GM21381 (cell line): ENCODE measurements around the gene G0S2.
A peak's percentile ranks its signal among the peaks of the same experiment; 100 is the strongest.

Experiments
- ATAC-seq: cut with Tn5 transposase; IDR thresholded peaks from one replicate; pipeline ENCODE4 v1.9.1; 2021; ENCODE audit warnings: mild to moderate bottlenecking, moderate library complexity; ENCODE audit not compliant: unreplicated experiment

The G0S2 gene, protein sequence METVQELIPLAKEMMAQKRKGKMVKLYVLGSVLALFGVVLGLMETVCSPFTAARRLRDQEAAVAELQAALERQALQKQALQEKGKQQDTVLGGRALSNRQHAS

DNA sequence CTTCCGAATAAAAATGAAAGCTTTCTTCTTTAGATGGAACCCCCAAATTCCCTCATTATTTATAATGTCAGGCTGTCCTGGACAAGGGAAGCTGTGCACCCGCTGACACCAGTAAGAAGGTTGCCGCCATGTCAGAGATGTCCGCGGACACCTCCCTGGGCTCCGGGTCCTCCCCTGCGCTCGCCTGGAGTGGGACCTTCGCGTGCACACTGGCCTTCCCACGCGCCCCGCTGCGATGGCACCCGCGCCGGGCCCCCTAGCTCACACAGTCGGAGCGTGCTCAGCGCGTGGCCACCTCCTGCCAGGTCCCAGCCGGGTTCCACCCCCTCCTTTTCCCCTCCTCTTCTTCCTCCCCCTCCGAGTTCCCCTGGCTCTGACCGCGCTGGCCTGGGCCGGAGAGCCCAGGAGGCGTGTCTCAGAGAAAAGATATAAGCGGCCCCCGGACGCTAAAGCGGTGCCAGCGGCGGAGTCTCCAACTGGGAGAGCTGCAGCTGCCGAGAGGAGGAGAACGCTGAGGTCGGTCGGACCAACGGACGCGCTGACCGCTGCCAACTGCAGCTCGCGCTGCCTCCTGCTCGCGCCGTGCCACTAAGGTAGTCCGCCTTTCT lies at the start of gene G0S2:
G0S2 (plus strand) TSS at position 456 of the 608 bp plus-strand sequence. CDS start 273 bp downstream, outside the sequence.
- no peak for ATAC-seq

DNA sequence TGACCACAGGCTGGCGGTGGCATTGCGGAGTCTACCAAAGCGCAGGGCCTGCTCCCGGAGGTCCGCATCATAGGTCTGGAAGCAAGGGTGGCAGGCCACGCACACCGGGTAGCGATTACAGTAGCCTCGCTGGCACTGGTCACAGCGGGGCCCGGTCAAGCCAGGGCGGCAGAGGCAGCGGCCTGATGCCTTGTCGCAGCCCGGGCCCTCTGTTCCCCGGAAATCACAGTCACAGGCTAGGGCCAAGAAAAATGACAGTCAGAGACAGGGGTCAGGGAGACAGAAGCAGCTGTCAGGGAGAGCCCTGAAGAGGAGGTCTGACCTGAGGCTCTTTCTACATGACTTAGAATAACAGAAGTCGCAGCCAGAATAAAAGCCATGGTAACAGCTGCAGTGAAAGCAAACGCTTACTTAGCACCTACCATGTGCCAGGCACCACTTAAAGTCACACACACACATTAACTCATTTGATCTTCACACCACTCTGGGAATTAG lies 49.4 kb upstream of the G0S2 start:
- ATAC-seq, result no peak

DNA sequence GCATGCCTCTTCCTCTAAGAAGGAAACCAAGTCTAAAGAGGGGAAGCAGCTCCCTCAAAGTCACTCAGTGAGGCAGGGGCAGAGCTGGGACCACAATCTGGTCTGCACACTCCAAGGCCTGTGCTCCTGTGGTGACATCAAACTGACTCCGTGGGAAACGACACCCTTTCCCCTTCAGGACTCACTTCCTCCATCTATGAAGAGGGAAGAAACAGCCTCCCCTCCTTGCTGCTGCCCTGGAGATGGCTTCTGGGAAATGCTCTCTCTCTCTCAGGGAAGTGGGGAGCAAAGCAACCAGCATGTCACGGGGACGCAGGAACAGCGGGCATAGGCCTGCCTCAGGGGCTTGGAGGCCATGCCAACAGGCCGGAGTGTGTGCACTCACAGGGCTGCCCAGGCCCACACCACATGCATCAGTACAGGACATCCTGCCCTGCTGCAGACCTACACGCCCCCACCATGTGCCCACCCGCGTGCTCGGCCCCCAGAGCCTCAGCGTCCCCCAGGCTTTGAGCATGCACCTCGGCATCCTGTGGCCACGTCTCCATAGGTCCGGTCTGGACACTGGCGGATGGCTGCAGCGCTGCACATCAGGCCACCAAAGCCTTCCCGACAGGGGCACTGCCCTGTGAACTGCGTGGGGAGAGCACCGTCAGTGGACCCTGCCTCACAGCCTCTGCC lies 48.7 kb upstream of the G0S2 start:
- ATAC-seq, result no peak

DNA sequence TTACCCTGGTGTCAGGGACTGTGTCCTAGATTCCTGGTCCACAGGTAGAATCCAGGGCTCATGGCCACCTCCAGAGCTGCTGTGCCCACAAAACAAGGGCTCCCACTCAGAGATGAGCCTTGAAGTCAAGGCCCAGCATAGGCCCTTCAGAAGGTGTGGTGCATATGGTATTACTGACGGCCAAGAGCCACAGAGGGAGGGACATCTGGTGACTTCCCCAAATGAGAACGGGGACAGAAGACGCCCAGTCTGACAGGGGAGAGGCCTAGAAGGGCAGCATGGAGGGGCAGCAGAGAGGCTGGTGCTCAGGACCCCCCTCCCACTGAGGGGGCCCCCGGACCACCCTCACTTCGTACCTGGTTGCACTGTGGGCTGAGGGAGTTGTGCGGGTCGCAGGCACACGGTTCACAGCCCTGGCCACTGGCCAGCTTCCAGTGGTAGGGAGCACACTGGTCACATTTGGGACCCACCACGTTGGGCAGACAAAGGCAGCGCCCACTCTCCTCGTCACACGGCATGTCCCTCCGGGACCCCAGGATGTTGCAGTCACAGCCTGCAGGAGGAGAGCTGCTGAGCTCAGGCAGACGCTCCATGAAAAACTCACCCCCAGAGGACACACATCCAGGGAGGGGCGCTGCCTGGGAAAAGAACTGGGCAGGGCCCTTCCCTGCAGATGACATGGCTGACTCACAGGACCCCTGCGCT lies 48.0 kb upstream of the G0S2 start:
- no peak for ATAC-seq

DNA sequence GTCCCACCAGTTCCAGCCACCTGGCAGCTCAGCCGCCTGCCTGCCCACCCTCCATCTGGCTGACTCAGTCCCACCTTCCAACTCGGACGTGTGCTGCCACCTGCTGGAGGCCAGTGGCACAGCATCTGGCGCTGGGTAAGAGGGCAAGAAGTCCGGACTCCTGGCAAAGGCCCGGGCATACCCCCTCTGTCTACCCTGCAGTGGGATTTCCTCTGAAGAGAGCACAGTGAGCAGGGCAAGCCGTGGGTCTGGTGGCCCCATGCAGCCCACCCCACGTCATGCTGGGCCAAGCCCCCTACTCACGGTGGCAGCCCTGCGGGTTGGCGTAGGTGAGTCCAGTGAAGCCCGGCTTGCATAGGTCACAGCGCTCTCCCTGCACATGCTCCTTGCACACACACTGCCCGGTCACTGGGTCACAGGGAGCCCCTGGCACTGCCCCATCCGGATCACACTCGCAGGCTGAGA lies 47.4 kb upstream of the G0S2 start:
- peak; percentile 77 for ATAC-seq

DNA sequence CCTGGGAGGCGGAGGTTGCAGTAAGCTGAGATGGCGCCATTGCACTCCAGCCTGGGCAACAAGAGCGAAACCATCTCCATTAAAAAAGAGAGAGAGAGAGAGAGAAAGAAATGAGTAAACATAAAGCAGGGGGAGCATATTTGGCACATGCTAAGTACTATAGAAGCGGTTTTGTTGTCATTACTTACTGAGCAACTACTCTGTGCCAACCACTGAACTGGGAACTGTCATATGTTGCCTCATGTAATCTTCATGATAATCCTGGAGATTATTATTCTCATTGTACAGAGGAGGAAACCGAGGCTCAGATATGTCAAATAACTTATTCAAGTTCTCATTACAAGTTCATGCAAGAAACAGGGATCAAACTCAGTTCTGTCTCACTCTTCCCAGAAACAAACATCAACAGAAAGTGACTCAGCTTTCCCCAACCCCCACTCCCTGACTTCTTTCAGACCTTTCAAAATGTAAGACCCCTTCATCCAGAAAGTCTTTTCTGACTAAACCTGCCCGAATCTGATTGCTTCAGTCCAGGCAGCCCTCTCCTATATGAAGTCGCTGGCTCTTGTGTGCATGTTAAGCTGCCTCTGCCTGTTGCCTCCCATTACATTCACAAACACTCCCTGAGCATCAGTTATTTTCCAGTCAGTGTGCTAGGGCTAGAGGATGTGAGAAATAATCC lies 46.5 kb upstream of the G0S2 start:
- ATAC-seq, result no peak

DNA sequence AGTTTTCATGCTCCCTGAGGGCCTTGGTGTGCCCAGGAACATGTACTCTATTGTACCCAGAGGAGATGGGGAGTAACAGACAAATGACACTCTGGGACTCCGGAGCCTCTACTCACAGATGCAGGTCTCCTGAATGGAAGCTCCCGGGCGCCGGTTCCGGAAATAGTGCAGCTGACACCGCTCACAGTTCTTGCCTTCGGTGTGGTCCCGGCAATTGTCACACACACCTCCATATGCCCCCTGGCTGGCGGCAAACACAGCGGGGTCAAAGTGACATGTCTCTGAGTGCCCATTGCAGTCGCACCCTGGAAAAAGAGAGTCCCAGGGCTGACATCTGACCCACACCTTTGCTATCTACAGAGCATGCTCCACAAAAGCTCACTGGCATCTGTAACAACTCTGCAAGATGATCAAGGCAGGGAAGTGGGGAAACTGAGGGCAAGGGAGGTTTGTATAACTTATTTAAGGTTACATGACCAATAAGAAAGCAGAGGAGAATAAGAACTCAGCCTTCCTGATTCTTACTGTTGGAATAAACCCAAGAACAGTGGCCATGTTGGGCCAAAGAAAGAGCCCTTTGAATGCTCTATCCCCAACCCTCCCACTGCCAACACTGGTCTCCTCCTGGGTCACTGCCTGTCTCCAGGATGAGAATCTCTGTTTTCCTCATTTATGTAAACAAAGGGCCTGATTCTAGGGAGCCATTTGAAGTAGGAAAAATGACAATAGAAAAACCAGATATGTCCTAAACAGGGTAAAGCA lies 45.4 kb upstream of the G0S2 start:
- no peak for ATAC-seq

DNA sequence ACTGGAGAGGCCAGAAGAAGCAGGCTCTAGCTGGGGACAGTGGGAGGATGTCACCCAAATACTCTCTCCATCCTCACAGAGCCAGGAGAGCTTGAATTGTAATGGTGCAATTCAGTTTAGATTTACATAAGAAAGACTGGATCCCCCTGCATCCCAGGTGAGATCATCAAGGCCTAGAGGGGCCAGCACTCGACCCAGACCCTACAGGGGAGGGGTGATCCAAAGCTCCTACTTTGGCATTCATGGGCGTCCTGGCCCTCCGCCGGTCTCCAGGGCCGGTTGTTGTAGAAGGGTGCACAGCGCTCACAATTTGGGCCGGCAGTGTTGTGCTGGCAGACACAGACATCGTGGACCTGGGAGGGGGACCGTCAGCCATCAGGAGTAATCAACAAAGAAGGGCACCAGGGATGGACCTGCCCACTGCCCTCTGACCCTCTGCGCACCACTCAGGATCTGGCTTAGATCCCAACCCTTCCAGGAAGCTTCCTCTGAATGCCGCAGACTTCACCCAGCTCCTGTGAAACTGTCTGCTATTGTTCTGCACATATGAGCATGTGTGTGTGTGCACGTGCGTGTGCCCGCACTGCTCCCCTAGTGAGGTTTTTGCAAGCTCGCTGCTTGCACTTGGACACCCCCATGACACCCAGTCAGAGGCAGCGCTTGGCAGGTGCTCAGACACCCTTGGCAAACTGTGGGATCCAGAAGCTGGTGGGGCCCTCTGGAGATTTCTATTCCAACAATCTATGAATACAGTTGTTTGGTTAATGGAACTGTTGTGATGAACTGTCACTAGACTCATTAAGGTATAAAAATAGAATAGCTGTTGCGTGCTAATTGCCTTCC lies 44.6 kb upstream of the G0S2 start:
- ATAC-seq, result no peak

DNA sequence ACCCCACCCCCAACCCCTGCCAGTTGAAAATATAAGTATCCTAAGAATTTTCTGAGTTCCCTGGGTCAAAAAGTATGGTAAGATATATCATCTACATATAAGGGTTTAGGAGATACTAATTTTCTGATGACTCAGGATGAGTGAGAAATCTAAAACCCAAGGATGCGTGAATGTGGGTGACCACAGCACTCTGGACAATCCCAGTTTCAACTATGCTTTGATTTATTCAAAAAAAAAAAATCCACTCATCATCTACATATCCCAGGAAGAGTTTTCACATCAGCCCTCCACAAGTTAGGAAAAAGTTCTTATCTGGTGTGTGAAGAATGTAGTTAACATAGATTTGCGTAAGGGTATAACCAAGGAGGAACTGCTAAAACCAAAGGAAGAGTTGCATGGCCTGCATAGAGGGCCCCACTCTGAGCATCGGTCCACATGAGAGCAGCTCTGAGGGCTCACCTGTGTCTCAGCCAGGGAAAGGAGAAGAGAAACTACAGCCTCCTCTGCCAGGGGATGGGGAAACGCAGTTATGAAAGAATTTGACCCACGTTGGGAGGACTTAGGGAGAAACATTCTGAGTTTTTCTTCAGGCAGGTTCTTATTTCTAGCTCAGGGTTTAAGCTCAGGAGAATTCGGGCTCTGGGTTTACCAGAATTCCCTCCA lies 41.7 kb upstream of the G0S2 start:
- no peak for ATAC-seq

DNA sequence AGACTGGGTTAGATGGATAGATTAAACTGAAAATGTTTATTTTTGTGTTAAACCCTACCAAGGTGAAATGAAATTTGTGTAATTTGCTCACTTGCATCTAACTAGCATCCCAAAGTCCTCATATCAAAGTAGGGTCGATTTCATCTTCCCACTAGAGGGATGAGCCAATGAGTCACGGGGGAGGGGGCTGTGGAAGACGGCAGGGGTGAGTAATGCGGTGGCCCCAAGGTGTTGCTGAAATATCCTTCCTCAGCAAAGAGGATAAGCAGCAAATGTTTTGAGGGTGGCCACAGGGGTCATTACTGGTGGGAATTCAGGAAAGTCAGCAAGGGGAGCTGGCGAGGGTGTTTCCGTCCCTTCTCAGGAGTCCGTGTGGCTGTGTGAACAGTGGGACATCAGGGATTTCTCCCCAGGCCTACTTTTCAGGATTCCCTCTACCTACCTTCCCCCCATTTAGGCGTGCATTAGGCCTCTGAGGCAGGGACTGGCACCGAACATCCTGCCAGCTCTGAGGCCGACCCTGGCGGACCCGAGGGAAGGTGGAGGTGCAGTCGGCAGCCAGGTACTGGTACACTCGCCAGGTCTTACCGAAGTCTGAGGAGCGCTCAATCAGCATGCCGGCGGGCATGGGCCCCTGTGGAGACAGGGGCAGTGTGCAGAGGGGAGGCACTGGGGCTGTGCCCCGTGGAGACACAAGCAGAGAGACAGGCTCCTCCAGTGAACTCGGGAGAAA lies 41.0 kb upstream of the G0S2 start:
- no peak for ATAC-seq

DNA sequence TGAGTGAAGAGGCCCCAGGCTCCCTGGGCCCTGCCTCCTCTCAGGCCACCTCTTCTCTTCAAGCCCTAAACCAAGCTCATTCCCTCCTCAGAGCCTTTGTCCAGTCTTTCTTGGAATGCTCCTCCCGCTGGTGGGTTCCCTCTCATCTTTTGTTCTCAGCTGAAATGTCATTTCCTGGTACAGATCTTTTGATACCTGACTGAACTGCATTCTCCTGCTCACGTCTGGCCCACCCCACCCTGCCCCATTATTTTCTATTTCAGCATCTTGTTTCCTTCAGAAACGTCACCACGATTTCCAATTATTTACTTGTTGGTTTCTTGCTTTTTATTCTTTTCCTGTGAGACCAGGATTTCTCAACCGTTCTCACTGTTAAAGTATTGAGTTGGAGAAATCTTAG lies 39.4 kb upstream of the G0S2 start:
- ATAC-seq, result no peak

DNA sequence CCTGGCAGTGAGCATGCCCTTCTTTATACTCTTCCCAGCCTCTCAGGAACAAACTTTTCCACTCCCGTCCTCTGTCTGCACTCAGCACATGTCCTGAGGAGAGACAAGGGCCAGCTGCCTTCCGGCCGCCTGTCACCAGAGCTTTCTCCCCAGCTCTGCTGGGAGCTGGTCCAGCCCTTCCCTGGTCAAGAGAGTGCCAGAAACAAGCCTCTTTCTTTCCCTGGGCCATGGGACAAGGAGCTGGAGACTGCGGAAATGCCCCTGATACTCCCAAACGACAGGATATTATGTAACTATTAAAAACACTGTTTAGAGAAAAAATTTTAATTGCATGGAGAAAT lies 33.4 kb upstream of the G0S2 start:
- no peak for ATAC-seq

DNA sequence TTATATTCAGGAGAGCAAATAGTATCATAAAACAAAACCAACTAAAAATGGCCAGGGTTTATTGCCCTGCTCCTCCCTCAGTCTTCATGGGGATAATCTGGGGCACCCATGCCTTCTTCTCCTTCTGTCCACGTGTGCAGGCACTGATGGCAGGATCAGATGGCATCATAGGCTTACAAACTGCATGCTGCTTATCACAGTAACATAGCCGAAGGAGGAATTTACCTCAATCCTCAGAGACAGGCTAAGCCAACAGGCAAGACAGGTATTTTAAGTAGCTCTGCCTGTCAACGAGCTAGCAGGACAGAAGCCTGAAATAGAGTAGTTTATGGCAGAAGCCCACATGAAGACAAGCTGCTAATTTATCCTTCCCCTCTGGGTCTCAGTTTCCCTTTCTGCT lies 32.4 kb upstream of the G0S2 start:
- no peak for ATAC-seq

DNA sequence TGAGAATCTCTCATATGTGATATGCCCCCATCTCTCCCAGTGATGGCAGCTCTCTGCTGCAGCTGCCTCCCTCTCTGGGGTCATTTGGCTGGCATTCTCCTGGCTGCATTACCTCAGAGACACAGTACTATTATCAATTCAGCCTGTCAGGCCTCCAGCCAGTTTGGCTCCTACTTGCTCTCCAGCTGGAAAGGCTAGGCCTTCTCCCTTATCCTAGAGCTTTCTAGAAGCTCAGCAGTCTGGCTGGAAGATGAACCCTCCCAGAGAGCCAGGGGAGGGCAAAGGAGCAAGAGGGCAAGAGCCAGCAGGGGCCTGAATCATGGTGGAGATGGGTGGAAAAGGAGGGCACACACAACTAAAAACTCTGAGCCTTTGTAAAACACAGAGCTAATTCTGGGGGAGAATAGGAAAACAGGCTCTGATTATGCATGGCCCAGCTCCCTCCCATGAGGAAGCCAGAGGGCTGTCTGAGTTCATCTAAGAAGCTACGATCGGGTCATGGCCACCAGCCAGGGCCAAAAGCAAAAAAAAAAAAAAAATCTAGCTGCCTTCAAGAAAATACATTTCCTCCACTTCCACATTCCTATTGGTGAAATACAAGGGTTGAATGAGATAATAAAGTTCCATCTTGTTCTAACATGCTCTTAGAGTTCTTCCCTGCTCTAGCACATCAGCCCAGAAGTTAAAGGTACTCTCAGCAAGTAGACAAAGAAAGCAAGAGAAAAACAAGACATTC lies 31.8 kb upstream of the G0S2 start:
- no peak for ATAC-seq

DNA sequence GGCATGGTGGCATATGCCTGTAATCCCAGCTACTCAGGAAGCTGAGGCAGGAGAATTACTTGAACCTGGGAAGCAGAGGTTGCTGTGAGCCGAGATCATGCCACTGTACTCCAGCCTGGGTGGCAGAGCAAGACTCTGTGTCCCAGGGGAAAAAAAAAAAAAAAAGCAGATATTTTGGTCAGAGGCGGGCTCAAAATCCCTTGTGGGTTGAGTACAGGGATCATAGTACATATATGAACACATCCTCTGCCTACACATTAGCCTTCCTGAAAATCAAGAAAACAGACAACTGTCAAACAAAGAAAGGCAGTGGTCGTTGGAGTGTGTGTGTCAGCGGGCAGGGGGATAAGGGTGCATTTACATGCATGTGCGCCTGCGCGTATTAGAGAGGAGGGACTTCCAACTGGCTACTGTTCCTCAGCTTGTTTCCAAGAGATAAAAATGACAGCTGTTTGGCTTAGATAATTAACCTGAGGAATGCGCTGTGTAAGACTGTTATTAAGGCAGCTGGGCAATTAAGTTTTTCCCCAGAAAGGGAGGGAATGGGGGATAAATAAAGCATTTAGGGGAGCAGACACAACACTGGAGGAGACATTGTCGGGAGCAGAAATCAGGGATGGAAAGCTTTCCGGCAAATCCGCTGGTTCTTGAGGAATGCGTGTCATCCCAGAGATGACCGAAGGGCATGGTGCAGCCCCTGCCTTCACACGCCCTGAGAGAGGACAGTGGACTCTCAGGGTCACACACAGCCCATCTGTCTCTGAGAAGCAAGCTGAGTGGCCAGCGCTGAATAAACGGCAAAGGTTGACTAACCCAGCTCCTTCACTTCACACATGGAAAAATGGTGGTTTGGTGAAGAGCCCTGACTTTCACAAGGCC lies 29.4 kb upstream of the G0S2 start:
- ATAC-seq, result no peak

DNA sequence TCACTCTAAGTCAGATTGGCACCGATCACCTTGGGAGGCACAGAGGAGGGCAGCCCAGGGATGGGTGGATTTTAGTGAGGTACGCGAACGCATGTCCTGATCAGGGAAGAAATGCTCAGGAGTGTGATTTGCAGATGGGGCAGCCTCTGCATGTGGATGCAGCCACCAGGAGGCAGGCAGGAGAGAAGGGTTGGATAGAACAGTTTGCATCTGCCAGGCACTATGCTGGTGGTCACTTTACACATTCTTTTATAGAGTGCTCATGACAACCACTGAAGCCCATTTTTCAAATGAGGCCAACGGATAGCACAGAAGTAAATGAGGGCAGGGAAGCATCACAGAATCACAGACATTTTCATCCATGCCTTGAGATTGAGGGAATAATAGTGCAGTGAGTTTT lies 28.7 kb upstream of the G0S2 start:
- no peak for ATAC-seq

DNA sequence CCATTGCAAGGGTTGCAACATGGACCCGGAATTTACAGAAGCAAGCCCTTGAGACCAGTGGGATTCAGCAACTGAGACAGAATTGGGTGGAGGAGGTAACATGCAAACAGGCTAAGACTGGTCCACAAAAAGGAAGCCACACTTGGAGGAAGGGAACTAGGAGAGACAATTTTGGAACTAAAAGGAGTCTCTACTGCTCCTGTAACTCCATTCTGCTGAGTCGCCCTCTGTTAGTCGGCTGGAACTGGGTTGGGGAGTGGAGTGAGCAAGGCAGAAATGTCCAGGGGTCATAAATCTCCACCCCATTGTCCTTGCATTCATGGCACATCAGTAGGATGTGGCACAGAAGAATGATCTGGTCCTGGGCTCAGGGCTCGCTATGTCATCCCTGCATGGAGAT lies 28.1 kb upstream of the G0S2 start:
- ATAC-seq, result no peak
